Measurements from ENCODE around the gene ESF1. TPM values are rescaled to one million over a fixed set of nuclear protein-coding genes. Genes with fewer than 3 reads are reported as not detected.

Gene ESF1
- total RNA-seq, 1 experiment from 2014 or later, result 28.7 TPM

GRCh38 chr20:13723011-13723410, 61.7 kb downstream of the ESF1 start:
- ChIA-PET POLR2A (no interaction called here), CTCF (interaction anchor here (0.7 kb wide), 1 partner anchor 107 kb away, joined by 3 read pairs; no protein-coding TSS in a partner anchor)
- H3K9me3 Mint-ChIP-seq, result no peaks in the 10 kb centered on the region
- peaks cover 6% of the 10 kb centered on the region for H3K4me1 Mint-ChIP-seq
- peaks cover 17% of the 10 kb centered on the region for H3K36me3 Mint-ChIP-seq
- H3K4me3 Mint-ChIP-seq, result no peak overlapping the region
- DNase-seq (ENCODE audit: low spot score) (no peak), ATAC-seq (no peak)
- no peaks in the 10 kb centered on the region for H3K27me3 Mint-ChIP-seq (ENCODE audit: low read depth)
- TF ChIP-seq ZBTB43 (CRISPR knock-in tag; IDR thresholded peaks at IDR 0.05), result no peak
- no peak for TF ChIP-seq ZNF423 (CRISPR knock-in tag; IDR thresholded peaks at IDR 0.05)
- no peak for TF ChIP-seq JUN (CRISPR knock-in tag; IDR thresholded peaks at IDR 0.05)
- TF ChIP-seq ETV6 (CRISPR knock-in tag; IDR thresholded peaks at IDR 0.05), result no peak
- no peak for TF ChIP-seq USF2 (CRISPR knock-in tag; IDR thresholded peaks at IDR 0.05)
- no peak for TF ChIP-seq SOX15 (CRISPR knock-in tag; IDR thresholded peaks at IDR 0.05)
- TF ChIP-seq ZNF219 (CRISPR knock-in tag; IDR thresholded peaks at IDR 0.05; ENCODE audit: borderline replicate concordance), result no peak
- TF ChIP-seq, protein P1, sequence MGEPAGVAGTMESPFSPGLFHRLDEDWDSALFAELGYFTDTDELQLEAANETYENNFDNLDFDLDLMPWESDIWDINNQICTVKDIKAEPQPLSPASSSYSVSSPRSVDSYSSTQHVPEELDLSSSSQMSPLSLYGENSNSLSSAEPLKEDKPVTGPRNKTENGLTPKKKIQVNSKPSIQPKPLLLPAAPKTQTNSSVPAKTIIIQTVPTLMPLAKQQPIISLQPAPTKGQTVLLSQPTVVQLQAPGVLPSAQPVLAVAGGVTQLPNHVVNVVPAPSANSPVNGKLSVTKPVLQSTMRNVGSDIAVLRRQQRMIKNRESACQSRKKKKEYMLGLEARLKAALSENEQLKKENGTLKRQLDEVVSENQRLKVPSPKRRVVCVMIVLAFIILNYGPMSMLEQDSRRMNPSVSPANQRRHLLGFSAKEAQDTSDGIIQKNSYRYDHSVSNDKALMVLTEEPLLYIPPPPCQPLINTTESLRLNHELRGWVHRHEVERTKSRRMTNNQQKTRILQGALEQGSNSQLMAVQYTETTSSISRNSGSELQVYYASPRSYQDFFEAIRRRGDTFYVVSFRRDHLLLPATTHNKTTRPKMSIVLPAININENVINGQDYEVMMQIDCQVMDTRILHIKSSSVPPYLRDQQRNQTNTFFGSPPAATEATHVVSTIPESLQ (CRISPR knock-in tag; IDR thresholded peaks at IDR 0.05), result no peak
- no peak for TF ChIP-seq NFYB (CRISPR knock-in tag; conservative IDR thresholded peaks at IDR 0.05; ENCODE audit: low read depth)
- no peak for TF ChIP-seq OVOL2 (CRISPR knock-in tag; IDR thresholded peaks at IDR 0.05; ENCODE audit: borderline replicate concordance)
- no peak for TF ChIP-seq ZNF416 (CRISPR knock-in tag; IDR thresholded peaks at IDR 0.05)
- no peak for TF ChIP-seq GABPB1 (CRISPR knock-in tag; IDR thresholded peaks at IDR 0.05)
- TF ChIP-seq, protein P2, sequence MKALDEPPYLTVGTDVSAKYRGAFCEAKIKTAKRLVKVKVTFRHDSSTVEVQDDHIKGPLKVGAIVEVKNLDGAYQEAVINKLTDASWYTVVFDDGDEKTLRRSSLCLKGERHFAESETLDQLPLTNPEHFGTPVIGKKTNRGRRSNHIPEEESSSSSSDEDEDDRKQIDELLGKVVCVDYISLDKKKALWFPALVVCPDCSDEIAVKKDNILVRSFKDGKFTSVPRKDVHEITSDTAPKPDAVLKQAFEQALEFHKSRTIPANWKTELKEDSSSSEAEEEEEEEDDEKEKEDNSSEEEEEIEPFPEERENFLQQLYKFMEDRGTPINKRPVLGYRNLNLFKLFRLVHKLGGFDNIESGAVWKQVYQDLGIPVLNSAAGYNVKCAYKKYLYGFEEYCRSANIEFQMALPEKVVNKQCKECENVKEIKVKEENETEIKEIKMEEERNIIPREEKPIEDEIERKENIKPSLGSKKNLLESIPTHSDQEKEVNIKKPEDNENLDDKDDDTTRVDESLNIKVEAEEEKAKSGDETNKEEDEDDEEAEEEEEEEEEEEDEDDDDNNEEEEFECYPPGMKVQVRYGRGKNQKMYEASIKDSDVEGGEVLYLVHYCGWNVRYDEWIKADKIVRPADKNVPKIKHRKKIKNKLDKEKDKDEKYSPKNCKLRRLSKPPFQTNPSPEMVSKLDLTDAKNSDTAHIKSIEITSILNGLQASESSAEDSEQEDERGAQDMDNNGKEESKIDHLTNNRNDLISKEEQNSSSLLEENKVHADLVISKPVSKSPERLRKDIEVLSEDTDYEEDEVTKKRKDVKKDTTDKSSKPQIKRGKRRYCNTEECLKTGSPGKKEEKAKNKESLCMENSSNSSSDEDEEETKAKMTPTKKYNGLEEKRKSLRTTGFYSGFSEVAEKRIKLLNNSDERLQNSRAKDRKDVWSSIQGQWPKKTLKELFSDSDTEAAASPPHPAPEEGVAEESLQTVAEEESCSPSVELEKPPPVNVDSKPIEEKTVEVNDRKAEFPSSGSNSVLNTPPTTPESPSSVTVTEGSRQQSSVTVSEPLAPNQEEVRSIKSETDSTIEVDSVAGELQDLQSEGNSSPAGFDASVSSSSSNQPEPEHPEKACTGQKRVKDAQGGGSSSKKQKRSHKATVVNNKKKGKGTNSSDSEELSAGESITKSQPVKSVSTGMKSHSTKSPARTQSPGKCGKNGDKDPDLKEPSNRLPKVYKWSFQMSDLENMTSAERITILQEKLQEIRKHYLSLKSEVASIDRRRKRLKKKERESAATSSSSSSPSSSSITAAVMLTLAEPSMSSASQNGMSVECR (CRISPR knock-in tag; IDR thresholded peaks at IDR 0.05; ENCODE audit: borderline replicate concordance), result no peak
- no peak for TF ChIP-seq ESRRA (CRISPR knock-in tag; IDR thresholded peaks at IDR 0.05; ENCODE audit: borderline replicate concordance)
- TF ChIP-seq TP53 (CRISPR knock-in tag; IDR thresholded peaks at IDR 0.05), result no peak
- no peak for TF ChIP-seq RORB (CRISPR knock-in tag; IDR thresholded peaks at IDR 0.05)
- no peak for TF ChIP-seq GTF2I (CRISPR knock-in tag; conservative IDR thresholded peaks at IDR 0.05)
- TF ChIP-seq, protein P3, sequence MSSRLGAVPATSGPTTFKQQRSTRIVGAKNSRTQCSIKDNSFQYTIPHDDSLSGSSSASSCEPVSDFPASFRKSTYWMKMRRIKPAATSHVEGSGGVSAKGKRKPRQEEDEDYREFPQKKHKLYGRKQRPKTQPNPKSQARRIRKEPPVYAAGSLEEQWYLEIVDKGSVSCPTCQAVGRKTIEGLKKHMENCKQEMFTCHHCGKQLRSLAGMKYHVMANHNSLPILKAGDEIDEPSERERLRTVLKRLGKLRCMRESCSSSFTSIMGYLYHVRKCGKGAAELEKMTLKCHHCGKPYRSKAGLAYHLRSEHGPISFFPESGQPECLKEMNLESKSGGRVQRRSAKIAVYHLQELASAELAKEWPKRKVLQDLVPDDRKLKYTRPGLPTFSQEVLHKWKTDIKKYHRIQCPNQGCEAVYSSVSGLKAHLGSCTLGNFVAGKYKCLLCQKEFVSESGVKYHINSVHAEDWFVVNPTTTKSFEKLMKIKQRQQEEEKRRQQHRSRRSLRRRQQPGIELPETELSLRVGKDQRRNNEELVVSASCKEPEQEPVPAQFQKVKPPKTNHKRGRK (CRISPR knock-in tag; IDR thresholded peaks at IDR 0.05; ENCODE audit: borderline replicate concordance), result no peak
- TF ChIP-seq ZNF263 (CRISPR knock-in tag; IDR thresholded peaks at IDR 0.05; ENCODE audit: low read depth), result no peak
- TF ChIP-seq AFF4 (CRISPR knock-in tag; IDR thresholded peaks at IDR 0.05; ENCODE audit: borderline replicate concordance), result no peak
- no peak overlapping the region for H3K27ac Mint-ChIP-seq
